ENCODE measurements around the gene USP14. TPM values are rescaled to one million over a fixed set of nuclear protein-coding genes. Genes with fewer than 3 reads are reported as not detected.

Gene USP14
- total RNA-seq, 1 experiment from 2014 or later: 56.1 TPM

DNA sequence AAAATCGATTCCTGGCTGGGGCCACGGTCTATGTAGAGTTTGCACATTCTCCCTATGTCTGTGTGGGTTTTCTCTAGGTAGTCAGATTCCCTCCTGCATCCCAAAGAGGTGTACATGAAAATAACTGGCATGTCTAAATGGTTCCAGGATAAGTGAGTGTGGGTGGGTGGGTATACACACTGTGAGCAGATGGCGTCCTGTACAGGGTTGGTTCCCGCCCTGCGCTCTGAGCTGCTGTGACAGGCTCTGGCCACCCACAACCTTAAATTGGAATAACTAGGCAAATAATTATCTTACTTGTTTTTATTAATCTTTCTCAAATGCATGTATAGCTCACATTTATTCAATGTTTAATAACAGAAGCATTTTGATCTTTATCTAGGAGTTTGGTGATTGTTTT lies 93.2 kb downstream of the USP14 start:
- H3K4me3 ChIP-seq (replicated peaks in 1 of 2; ENCODE audit: low read depth in 1 of 2, low read length in 2 of 2): no peak overlapping the region
- H3K4me2 ChIP-seq (ENCODE audit: low read length): no peak overlapping the region
- no peaks in the 10 kb centered on the region for H3K9me3 ChIP-seq (ENCODE audit: control insufficient read depth in 1 of 2, insufficient read depth in 1 of 2, low read depth in 1 of 2, low read length in 2 of 2)
- intact Hi-C loops (cut with micrococcal nuclease): no loop called here
- H3K79me2 ChIP-seq (ENCODE audit: insufficient read depth, low read length): no peaks in the 10 kb centered on the region
- H3K9me2 ChIP-seq (ENCODE audit: insufficient read depth): no peaks in the 10 kb centered on the region
- no peak overlapping the region for H3K27ac ChIP-seq (ENCODE audit: low read depth, low read length)
- H3K27me3 ChIP-seq (ENCODE audit: insufficient read depth, low read length): no peaks in the 10 kb centered on the region
- ChIA-PET RAD21 (ENCODE audit: low non-redundant PET in 1 of 2, low total read pairs in 2 of 2, uncharacterized antibody in 2 of 2, unreplicated experiment in 2 of 2) (no interaction called here), CTCF (no interaction called here), POLR2A (no interaction called here)
- no peak overlapping the region for H3K9ac ChIP-seq (ENCODE audit: low read length)
- no peaks in the 10 kb centered on the region for H4K20me1 ChIP-seq (ENCODE audit: insufficient read depth)
- ATAC-seq (no peak), DNase-seq (ENCODE audit: low read depth, low spot score) (no peak)
- BruUV-seq (replicated peaks): no TSS peak
- peaks cover 9 to 10% of the 10 kb centered on the region in 2 experiments; a peak in 2 of 4 replicates for H3K36me3 ChIP-seq (ENCODE audit: control insufficient read depth in 1 of 2, insufficient read depth in 2 of 2, low read length in 2 of 2)
- TF ChIP-seq ZFX (IDR thresholded peaks at IDR 0.05) (no peak), SP1 (IDR thresholded peaks at IDR 0.05; ENCODE audit: low read depth) (no peak)
- no peaks in the 10 kb centered on the region for H3K4me1 ChIP-seq (ENCODE audit: control insufficient read depth in 1 of 2, insufficient read depth in 2 of 2, low read length in 2 of 2)
- no peak overlapping the region for H2AFZ ChIP-seq (ENCODE audit: low read depth, low read length, poor library complexity, severe bottlenecking)

DNA sequence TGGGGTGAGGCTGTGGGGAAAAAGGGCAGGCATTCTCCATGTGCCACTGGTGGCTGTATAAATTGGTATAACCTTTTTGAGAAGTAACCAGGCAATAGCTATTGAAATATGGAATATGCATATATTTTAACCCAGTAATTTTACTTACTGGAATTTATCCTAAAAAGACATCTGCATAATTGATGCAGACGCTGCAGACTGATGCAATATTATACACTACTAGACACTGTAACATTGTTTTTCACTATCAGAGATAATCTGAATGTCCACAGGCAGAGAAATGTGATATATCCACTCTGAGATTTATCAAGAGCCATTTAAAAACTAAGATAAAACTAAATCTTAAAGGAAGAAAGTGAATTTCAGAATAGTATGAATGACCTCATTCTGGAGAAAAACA lies 94.8 kb downstream of the USP14 start:
- no peaks in the 10 kb centered on the region for H3K9me2 ChIP-seq (ENCODE audit: insufficient read depth)
- no peak overlapping the region for H3K9ac ChIP-seq (ENCODE audit: low read length)
- no peak overlapping the region for H3K27ac ChIP-seq (ENCODE audit: low read depth, low read length)
- POLR2A ChIA-PET: no interaction called here
- no peak overlapping the region for H3K4me3 ChIP-seq (replicated peaks in 1 of 2; ENCODE audit: low read depth in 1 of 2, low read length in 2 of 2)
- RAD21 ChIA-PET (ENCODE audit: low non-redundant PET in 1 of 2, low total read pairs in 2 of 2, uncharacterized antibody in 2 of 2, unreplicated experiment in 2 of 2): no interaction called here
- H3K36me3 ChIP-seq (ENCODE audit: control insufficient read depth in 1 of 2, insufficient read depth in 2 of 2, low read length in 2 of 2): peaks cover 9 to 10% of the 10 kb centered on the region in 2 experiments; a peak in 2 of 4 replicates
- TF ChIP-seq EZH2 (IDR thresholded peaks at IDR 0.05): no peak
- no peak for TF ChIP-seq POLR2A (IDR thresholded peaks at IDR 0.05; ENCODE audit: borderline replicate concordance, extremely low read depth, insufficient read depth, insufficient read length)
- TF ChIP-seq, protein P1, sequence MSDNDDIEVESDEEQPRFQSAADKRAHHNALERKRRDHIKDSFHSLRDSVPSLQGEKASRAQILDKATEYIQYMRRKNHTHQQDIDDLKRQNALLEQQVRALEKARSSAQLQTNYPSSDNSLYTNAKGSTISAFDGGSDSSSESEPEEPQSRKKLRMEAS (IDR thresholded peaks at IDR 0.05): no peak
- TF ChIP-seq, protein P2, sequence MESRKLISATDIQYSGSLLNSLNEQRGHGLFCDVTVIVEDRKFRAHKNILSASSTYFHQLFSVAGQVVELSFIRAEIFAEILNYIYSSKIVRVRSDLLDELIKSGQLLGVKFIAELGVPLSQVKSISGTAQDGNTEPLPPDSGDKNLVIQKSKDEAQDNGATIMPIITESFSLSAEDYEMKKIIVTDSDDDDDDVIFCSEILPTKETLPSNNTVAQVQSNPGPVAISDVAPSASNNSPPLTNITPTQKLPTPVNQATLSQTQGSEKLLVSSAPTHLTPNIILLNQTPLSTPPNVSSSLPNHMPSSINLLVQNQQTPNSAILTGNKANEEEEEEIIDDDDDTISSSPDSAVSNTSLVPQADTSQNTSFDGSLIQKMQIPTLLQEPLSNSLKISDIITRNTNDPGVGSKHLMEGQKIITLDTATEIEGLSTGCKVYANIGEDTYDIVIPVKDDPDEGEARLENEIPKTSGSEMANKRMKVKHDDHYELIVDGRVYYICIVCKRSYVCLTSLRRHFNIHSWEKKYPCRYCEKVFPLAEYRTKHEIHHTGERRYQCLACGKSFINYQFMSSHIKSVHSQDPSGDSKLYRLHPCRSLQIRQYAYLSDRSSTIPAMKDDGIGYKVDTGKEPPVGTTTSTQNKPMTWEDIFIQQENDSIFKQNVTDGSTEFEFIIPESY (IDR thresholded peaks at IDR 0.05; ENCODE audit: extremely low read depth, insufficient replicate concordance, low read length): no peak
- no peak for TF ChIP-seq FOSL1 (IDR thresholded peaks at IDR 0.05; ENCODE audit: low read depth)
- no peak for TF ChIP-seq POLR2AphosphoS5 (IDR thresholded peaks at IDR 0.05; ENCODE audit: low read depth, low read length)
- no peak for TF ChIP-seq JUND (IDR thresholded peaks at IDR 0.05)
- no peak for TF ChIP-seq YY1 (IDR thresholded peaks at IDR 0.05; ENCODE audit: extremely low read depth, insufficient replicate concordance, low read depth, low read length)
- TF ChIP-seq, protein P3, sequence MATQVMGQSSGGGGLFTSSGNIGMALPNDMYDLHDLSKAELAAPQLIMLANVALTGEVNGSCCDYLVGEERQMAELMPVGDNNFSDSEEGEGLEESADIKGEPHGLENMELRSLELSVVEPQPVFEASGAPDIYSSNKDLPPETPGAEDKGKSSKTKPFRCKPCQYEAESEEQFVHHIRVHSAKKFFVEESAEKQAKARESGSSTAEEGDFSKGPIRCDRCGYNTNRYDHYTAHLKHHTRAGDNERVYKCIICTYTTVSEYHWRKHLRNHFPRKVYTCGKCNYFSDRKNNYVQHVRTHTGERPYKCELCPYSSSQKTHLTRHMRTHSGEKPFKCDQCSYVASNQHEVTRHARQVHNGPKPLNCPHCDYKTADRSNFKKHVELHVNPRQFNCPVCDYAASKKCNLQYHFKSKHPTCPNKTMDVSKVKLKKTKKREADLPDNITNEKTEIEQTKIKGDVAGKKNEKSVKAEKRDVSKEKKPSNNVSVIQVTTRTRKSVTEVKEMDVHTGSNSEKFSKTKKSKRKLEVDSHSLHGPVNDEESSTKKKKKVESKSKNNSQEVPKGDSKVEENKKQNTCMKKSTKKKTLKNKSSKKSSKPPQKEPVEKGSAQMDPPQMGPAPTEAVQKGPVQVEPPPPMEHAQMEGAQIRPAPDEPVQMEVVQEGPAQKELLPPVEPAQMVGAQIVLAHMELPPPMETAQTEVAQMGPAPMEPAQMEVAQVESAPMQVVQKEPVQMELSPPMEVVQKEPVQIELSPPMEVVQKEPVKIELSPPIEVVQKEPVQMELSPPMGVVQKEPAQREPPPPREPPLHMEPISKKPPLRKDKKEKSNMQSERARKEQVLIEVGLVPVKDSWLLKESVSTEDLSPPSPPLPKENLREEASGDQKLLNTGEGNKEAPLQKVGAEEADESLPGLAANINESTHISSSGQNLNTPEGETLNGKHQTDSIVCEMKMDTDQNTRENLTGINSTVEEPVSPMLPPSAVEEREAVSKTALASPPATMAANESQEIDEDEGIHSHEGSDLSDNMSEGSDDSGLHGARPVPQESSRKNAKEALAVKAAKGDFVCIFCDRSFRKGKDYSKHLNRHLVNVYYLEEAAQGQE (IDR thresholded peaks at IDR 0.05; ENCODE audit: low read depth): no peak
- no peak for TF ChIP-seq ZNF274 (IDR thresholded peaks at IDR 0.05; ENCODE audit: low read depth, low read length)
- TF ChIP-seq TCF7L2 (IDR thresholded peaks at IDR 0.05; ENCODE audit: borderline replicate concordance, extremely low read depth, insufficient read depth, insufficient read length): no peak
- TF ChIP-seq RAD21 (IDR thresholded peaks at IDR 0.05; ENCODE audit: low read depth): no peak
- BruUV-seq (replicated peaks): no TSS peak
- H2AFZ ChIP-seq (ENCODE audit: low read depth, low read length, poor library complexity, severe bottlenecking): no peak overlapping the region
- no peak overlapping the region for H3K4me2 ChIP-seq (ENCODE audit: low read length)
- DNase-seq (ENCODE audit: low read depth, low spot score) (no peak), ATAC-seq (no peak)
- H3K9me3 ChIP-seq (ENCODE audit: control insufficient read depth in 1 of 2, insufficient read depth in 1 of 2, low read depth in 1 of 2, low read length in 2 of 2): no peaks in the 10 kb centered on the region
- no peaks in the 10 kb centered on the region for H3K79me2 ChIP-seq (ENCODE audit: insufficient read depth, low read length)
- intact Hi-C loops (cut with micrococcal nuclease): no loop called here
- H4K20me1 ChIP-seq (ENCODE audit: insufficient read depth): no peaks in the 10 kb centered on the region
- CTCF ChIA-PET: no interaction called here
- no peaks in the 10 kb centered on the region for H3K27me3 ChIP-seq (ENCODE audit: insufficient read depth, low read length)
- H3K4me1 ChIP-seq (ENCODE audit: control insufficient read depth in 1 of 2, insufficient read depth in 2 of 2, low read length in 2 of 2): no peaks in the 10 kb centered on the region
